KMS-11 (cell line): ENCODE results near the gene RTN1.
A peak's percentile ranks its signal among the peaks of the same experiment; 100 is the strongest.

ENCODE experiments used
- H2AFZ ChIP-seq: fragments of 200-600 bp; sonication (generic); 2 replicates; pipeline ENCODE4 v1.6.1; 2016; ENCODE audit warnings: antibody characterized with exemption, mixed run types, low read depth
- H3K27ac ChIP-seq: fragments of 200-600 bp; sonication (generic); 2 replicates; pipeline ENCODE4 v1.6.1; 2016; ENCODE audit warnings: mild to moderate bottlenecking, mixed run types
- H3K27me3 ChIP-seq: fragments of 200-600 bp; sonication (generic); 2 replicates; pipeline ENCODE4 v1.6.1; 2017; ENCODE audit warnings: mild to moderate bottlenecking, low read depth, mixed run types, moderate library complexity; ENCODE audit not compliant: insufficient read depth
- H3K36me3 ChIP-seq: fragments of 200-600 bp; sonication (generic); 2 replicates; pipeline ENCODE4 v1.6.1; 2017; ENCODE audit warnings: mild to moderate bottlenecking, mixed run types; ENCODE audit not compliant: insufficient read depth
- H3K4me1 ChIP-seq: fragments of 200-600 bp; sonication (generic); 2 replicates; pipeline ENCODE4 v1.6.1; 2016; ENCODE audit warnings: mild to moderate bottlenecking, low read depth, mixed run types; ENCODE audit not compliant: poor library complexity, severe bottlenecking
- H3K4me2 ChIP-seq: fragments of 200-600 bp; sonication (generic); 2 replicates; pipeline ENCODE4 v1.7.0; 2016; ENCODE audit warnings: mild to moderate bottlenecking, mixed run types
- H3K4me3 ChIP-seq: fragments of 200-600 bp; sonication (generic); IDR thresholded peaks from 2 replicates; pipeline ENCODE4 v1.6.1; 2017; ENCODE audit warnings: low read depth, low read length, mixed read lengths; ENCODE audit not compliant: insufficient read depth
- H3K79me2 ChIP-seq: fragments of 200-600 bp; sonication (generic); 2 replicates; pipeline ENCODE4 v1.6.1; 2016; ENCODE audit warnings: low read depth, mixed run types; ENCODE audit not compliant: insufficient read depth
- H3K9ac ChIP-seq: fragments of 200-600 bp; sonication (generic); 2 replicates; pipeline ENCODE4 v1.6.1; 2016; ENCODE audit warnings: mild to moderate bottlenecking, mixed run types
- H4K20me1 ChIP-seq: fragments of 200-600 bp; sonication (generic); 2 replicates; pipeline ENCODE4 v1.6.1; 2016; ENCODE audit warnings: mild to moderate bottlenecking, mixed run types; ENCODE audit not compliant: insufficient read depth
- TF ChIP-seq, protein P1 (sequence below): fragments of 200-600 bp; sonication (generic); conservative IDR thresholded peaks from 2 replicates; pipeline ENCODE4 v1.6.1; 2017; ENCODE audit warnings: low read depth, mild to moderate bottlenecking, antibody characterized with exemption, low read length, moderate library complexity, mixed read lengths

The RTN1 gene

DNA sequence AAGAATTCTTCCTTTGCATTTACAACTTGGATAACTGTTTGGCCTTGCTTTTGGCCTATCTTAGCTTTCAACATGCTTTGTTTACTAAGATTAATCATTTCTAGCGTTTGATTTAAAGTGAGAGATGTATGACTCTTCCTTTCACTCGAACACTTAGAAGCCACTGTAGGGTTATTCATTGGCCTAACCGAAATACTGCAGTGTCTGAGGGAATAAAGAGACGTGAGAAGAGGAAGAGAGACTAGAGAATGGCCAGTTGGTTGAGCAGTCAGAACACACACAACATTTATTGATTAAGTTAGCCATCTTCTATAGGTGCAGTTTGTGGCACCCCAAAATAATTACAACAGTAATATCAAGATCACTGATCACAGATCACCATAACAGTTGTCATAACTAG, 231.7 kb downstream of the RTN1 start:
- no peak overlapping the region for H3K4me3 ChIP-seq
- H2AFZ ChIP-seq: no peak overlapping the region
- H3K4me1 ChIP-seq: no peaks in the 10 kb centered on the region
- H3K27me3 ChIP-seq: no peaks in the 10 kb centered on the region
- H3K4me2 ChIP-seq: no peak overlapping the region
- no peak overlapping the region for H3K9ac ChIP-seq
- no peaks in the 10 kb centered on the region for H3K79me2 ChIP-seq
- no peak overlapping the region for H3K27ac ChIP-seq
- H3K36me3 ChIP-seq: no peaks in the 10 kb centered on the region
- TF ChIP-seq, protein P1, sequence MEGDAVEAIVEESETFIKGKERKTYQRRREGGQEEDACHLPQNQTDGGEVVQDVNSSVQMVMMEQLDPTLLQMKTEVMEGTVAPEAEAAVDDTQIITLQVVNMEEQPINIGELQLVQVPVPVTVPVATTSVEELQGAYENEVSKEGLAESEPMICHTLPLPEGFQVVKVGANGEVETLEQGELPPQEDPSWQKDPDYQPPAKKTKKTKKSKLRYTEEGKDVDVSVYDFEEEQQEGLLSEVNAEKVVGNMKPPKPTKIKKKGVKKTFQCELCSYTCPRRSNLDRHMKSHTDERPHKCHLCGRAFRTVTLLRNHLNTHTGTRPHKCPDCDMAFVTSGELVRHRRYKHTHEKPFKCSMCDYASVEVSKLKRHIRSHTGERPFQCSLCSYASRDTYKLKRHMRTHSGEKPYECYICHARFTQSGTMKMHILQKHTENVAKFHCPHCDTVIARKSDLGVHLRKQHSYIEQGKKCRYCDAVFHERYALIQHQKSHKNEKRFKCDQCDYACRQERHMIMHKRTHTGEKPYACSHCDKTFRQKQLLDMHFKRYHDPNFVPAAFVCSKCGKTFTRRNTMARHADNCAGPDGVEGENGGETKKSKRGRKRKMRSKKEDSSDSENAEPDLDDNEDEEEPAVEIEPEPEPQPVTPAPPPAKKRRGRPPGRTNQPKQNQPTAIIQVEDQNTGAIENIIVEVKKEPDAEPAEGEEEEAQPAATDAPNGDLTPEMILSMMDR: no peak
- H4K20me1 ChIP-seq: no peaks in the 10 kb centered on the region

GRCh38 chr14:59634617-59635016, 236.0 kb downstream of the RTN1 start:
- H3K9ac ChIP-seq: no peak overlapping the region
- TF ChIP-seq, protein P1: no peak
- H3K4me3 ChIP-seq: no peak overlapping the region
- H3K36me3 ChIP-seq: no peaks in the 10 kb centered on the region
- no peak overlapping the region for H3K4me2 ChIP-seq
- no peaks in the 10 kb centered on the region for H4K20me1 ChIP-seq
- H3K27ac ChIP-seq: no peak overlapping the region
- H3K27me3 ChIP-seq: no peaks in the 10 kb centered on the region
- H3K79me2 ChIP-seq: no peaks in the 10 kb centered on the region
- no peaks in the 10 kb centered on the region for H3K4me1 ChIP-seq
- no peak overlapping the region for H2AFZ ChIP-seq

- Histone ChIP-seq H2AFZ (no peak overlapping the region), H3K36me3 (no peaks in the 10 kb centered on the region), H3K4me1 (no peaks in the 10 kb centered on the region), H4K20me1 (no peaks in the 10 kb centered on the region), H3K27me3 (no peaks in the 10 kb centered on the region), H3K9ac (no peak overlapping the region), H3K4me2 (no peak overlapping the region), H3K4me3 (no peak overlapping the region), H3K79me2 (no peaks in the 10 kb centered on the region), H3K27ac (no peak overlapping the region)
- TF ChIP-seq, protein P1: no peak
Observed at GRCh38 chr14:59633486-59633885, 237.1 kb downstream of the RTN1 start.

DNA sequence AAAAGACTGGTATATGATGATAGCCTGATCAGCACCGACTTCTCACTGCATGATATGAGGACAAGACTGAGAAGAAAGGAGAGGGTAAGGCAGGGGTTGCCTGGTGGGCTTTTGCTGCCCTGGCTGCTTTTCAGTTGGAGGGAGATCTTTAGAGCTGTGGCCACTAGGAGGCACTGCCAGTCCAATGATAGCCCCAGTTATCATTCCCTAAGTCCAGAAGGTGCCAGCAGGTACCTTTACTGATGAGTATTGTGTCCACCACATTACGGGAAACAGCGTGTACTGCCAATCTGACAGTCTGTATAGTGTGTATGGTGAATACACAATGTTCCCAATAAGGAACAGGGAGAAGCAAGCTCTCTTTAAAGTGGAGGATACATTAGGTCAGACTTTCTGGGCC, 238.2 kb downstream of the RTN1 start:
- no peaks in the 10 kb centered on the region for H3K79me2 ChIP-seq
- TF ChIP-seq, protein P1: peak; percentile 47
- no peak overlapping the region for H3K27ac ChIP-seq
- H3K4me3 ChIP-seq: no peak overlapping the region
- H3K4me2 ChIP-seq: no peak overlapping the region
- no peak overlapping the region for H3K9ac ChIP-seq
- no peaks in the 10 kb centered on the region for H3K27me3 ChIP-seq
- no peaks in the 10 kb centered on the region for H3K4me1 ChIP-seq
- H2AFZ ChIP-seq: no peak overlapping the region
- H4K20me1 ChIP-seq: no peaks in the 10 kb centered on the region
- no peaks in the 10 kb centered on the region for H3K36me3 ChIP-seq

DNA sequence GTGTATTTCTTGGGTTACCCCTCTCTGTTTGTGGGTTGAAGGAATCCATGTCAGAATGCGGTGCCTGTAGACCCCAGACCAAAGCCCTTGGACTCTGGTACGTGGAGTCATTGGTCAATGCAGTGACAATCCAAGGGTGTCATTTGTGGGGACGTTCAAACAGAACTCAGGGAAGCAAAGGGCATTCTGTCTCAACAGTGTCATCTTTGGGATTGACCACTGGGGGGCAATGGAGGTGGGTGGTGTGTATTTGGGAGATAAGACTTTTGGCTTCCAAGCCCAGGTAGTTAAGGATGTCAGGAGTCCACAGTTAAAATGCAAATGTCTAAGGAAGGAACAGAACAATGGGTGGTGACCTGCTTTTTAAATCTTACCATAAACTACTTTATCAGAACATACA, 239.3 kb downstream of the RTN1 start:
- Histone ChIP-seq H3K4me2 (no peak overlapping the region), H3K79me2 (no peaks in the 10 kb centered on the region), H3K27me3 (no peaks in the 10 kb centered on the region), H3K4me1 (no peaks in the 10 kb centered on the region), H4K20me1 (no peaks in the 10 kb centered on the region), H3K36me3 (no peaks in the 10 kb centered on the region), H3K9ac (no peak overlapping the region), H3K27ac (no peak overlapping the region), H3K4me3 (no peak overlapping the region), H2AFZ (no peak overlapping the region)
- TF ChIP-seq, protein P1: 0 out of 2 replicates have a peak, but pooled peaks have one; percentile 20
